ENCODE data around the gene NQO2. TPM values are rescaled to one million over a fixed set of nuclear protein-coding genes. Genes with fewer than 3 reads are reported as not detected.

The NQO2 gene
- total RNA-seq, 1 donor from 2014 or later = 21.5 TPM

DNA sequence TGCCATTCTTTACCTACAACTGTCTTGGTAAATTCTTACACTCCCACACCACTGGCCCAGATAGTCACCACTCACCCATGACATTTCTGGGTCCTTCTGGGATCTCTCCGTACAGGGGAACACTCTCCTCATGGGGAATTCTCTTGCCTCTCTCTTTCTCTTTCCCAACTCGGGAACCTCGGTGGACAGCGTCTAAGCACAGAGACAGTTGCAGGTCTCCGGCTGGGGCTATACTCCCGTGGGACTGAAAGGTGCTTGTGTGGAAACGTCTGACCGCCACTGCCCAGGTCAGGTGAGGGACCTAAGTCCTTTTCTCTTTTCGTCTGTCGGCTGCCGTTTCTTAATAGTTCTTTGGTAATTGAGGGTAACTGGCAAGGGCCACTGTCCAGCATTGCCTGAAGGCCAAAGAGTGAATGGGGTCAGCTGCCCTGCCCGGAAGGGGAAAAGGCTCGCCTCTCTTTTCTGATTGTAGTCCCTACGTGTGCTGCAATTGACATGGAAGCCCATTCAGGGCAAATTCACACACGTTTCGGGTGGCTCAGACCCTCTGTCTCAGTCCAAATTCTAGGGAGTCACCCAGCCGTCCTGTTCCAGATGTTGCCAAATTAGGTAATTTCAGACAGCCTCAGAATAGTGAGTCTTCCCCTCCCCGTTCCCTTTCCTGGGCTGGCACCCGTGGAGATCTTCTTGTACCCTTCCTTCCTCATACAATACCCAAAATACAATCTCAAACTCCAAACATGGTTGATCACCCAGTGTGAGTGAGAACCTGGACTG, 37.4 kb downstream of the NQO2 start:
- H3K4me1 Mint-ChIP-seq = peaks cover 25% of the 10 kb centered on the region
- H3K4me3 Mint-ChIP-seq = no peak overlapping the region
- DNase-seq (ENCODE audit: low read depth, low spot score) = no peak
- H3K27me3 Mint-ChIP-seq (ENCODE audit: low read depth) = no peaks in the 10 kb centered on the region
- peaks cover 3% of the 10 kb centered on the region for H3K9me3 Mint-ChIP-seq
- H3K36me3 Mint-ChIP-seq (ENCODE audit: low read depth) = peaks cover 2% of the 10 kb centered on the region
- no peak overlapping the region for H3K27ac Mint-ChIP-seq (ENCODE audit: unreplicated experiment)
- TF ChIP-seq, protein P1, sequence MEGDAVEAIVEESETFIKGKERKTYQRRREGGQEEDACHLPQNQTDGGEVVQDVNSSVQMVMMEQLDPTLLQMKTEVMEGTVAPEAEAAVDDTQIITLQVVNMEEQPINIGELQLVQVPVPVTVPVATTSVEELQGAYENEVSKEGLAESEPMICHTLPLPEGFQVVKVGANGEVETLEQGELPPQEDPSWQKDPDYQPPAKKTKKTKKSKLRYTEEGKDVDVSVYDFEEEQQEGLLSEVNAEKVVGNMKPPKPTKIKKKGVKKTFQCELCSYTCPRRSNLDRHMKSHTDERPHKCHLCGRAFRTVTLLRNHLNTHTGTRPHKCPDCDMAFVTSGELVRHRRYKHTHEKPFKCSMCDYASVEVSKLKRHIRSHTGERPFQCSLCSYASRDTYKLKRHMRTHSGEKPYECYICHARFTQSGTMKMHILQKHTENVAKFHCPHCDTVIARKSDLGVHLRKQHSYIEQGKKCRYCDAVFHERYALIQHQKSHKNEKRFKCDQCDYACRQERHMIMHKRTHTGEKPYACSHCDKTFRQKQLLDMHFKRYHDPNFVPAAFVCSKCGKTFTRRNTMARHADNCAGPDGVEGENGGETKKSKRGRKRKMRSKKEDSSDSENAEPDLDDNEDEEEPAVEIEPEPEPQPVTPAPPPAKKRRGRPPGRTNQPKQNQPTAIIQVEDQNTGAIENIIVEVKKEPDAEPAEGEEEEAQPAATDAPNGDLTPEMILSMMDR (conservative IDR thresholded peaks at IDR 0.05) = no peak

- no peak for DNase-seq (ENCODE audit: low read depth, low spot score)
- no peak overlapping the region for H3K27ac Mint-ChIP-seq (ENCODE audit: unreplicated experiment)
- TF ChIP-seq, protein P1 (conservative IDR thresholded peaks at IDR 0.05) = no peak
- no peak overlapping the region for H3K4me3 Mint-ChIP-seq
- H3K27me3 Mint-ChIP-seq (ENCODE audit: low read depth) = no peaks in the 10 kb centered on the region
- H3K4me1 Mint-ChIP-seq = peaks cover 25% of the 10 kb centered on the region
- H3K9me3 Mint-ChIP-seq = peaks cover 3% of the 10 kb centered on the region
- H3K36me3 Mint-ChIP-seq (ENCODE audit: low read depth) = peaks cover 2% of the 10 kb centered on the region
These were observed 38.1 kb downstream of the NQO2 start for GRCh38 chr6:3037638-3038365.

DNA sequence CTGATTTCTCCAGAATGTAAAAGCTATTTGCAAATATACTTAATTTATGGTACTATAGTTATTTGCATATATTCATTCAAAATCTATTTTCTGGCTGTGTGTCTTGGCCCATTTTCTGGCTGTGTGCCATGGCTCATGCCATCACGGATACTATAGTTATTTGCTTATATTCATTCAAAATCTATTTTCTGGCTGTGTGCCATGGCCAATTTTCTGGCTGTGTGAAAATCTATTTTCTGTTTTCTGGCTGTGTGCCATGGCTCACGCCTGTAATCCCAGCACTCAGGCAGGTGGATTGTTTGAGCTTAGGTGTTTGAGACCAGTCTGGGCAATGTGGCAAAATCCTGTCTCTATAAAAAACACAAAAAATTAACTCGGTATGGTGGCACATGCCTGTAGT, 39.7 kb downstream of the NQO2 start:
- H3K36me3 Mint-ChIP-seq (ENCODE audit: low read depth) = peaks cover 2% of the 10 kb centered on the region
- no peak overlapping the region for H3K27ac Mint-ChIP-seq (ENCODE audit: unreplicated experiment)
- TF ChIP-seq, protein P1 (conservative IDR thresholded peaks at IDR 0.05) = no peak
- H3K27me3 Mint-ChIP-seq (ENCODE audit: low read depth) = no peaks in the 10 kb centered on the region
- peaks cover 25% of the 10 kb centered on the region for H3K4me1 Mint-ChIP-seq
- DNase-seq (ENCODE audit: low read depth, low spot score) = no peak
- H3K9me3 Mint-ChIP-seq = peaks cover 3% of the 10 kb centered on the region
- no peak overlapping the region for H3K4me3 Mint-ChIP-seq

GRCh38 chr6:3041147-3041546, 41.5 kb downstream of the NQO2 start:
- no peak for DNase-seq (ENCODE audit: low read depth, low spot score)
- H3K4me3 Mint-ChIP-seq = no peak overlapping the region
- no peaks in the 10 kb centered on the region for H3K9me3 Mint-ChIP-seq
- H3K4me1 Mint-ChIP-seq = peaks cover 23% of the 10 kb centered on the region
- TF ChIP-seq, protein P1 (conservative IDR thresholded peaks at IDR 0.05) = no peak
- no peaks in the 10 kb centered on the region for H3K27me3 Mint-ChIP-seq (ENCODE audit: low read depth)
- no peaks in the 10 kb centered on the region for H3K36me3 Mint-ChIP-seq (ENCODE audit: low read depth)
- no peak overlapping the region for H3K27ac Mint-ChIP-seq (ENCODE audit: unreplicated experiment)

- H3K4me3 Mint-ChIP-seq = no peak overlapping the region
These were observed 41.9 kb downstream of the NQO2 start for GRCh38 chr6:3041606-3042005.

More at GRCh38 chr6:3041606-3042005, 41.9 kb downstream of the NQO2 start:
- TF ChIP-seq, protein P1 (conservative IDR thresholded peaks at IDR 0.05) = no peak
- Mint-ChIP-seq H3K27ac (ENCODE audit: unreplicated experiment) (no peak overlapping the region), H3K27me3 (ENCODE audit: low read depth) (no peaks in the 10 kb centered on the region), H3K36me3 (ENCODE audit: low read depth) (no peaks in the 10 kb centered on the region), H3K4me1 (peaks cover 18% of the 10 kb centered on the region), H3K9me3 (no peaks in the 10 kb centered on the region)
- no peak for DNase-seq (ENCODE audit: low read depth, low spot score)

Measured in neural crest cell (in vitro differentiated cells).